A673 (cell line): ENCODE data around the gene EGFR. TPM values are rescaled to one million over a fixed set of nuclear protein-coding genes. Genes with fewer than 3 reads are reported as not detected.

Source experiments
- BruUV-seq: library from RNA; stranded (reverse); fragments of 400-500 nt; replicated peaks from 2 replicates; lab custom pipeline; 2021; lab: Mats Ljungman, UMichigan
- CTCF ChIA-PET: fragments of 300-600 bp; sonication (Branson Sonifier 250); formaldehyde crosslinking; loops from one replicate; lab custom pipeline; 2022; ENCODE audit warnings: antibody characterized with exemption; lab: Charles Lee
- POLR2A ChIA-PET: fragments of 300-600 bp; sonication (Branson Sonifier 250); formaldehyde crosslinking; loops from one replicate; lab custom pipeline; 2022; ENCODE audit warnings: antibody characterized with exemption; ENCODE audit not compliant: low non-redundant PET; lab: Charles Lee
- DNase-seq: peaks from one replicate; pipeline ENCODE4 v3.0.0-alpha.2; 2015; ENCODE audit warnings: low spot score
- H3K27ac ChIP-seq: fragments of 200-600 bp; sonication (generic); 2 replicates; pipeline ENCODE4 v1.5.1; 2016; ENCODE audit warnings: mixed run types, low read depth, mild to moderate bottlenecking, mixed read lengths, antibody characterized with exemption, low read length; ENCODE audit not compliant: poor library complexity, severe bottlenecking
- H3K27me3 ChIP-seq: fragments of 200-600 bp; sonication (generic); replicated peaks from 2 replicates; pipeline ENCODE4 v1.6.1; 2017; ENCODE audit warnings: mixed run types, low read depth, mild to moderate bottlenecking, mixed read lengths, antibody characterized with exemption, low read length; ENCODE audit not compliant: insufficient read depth, poor library complexity
- H3K36me3 ChIP-seq: fragments of 200-600 bp; sonication (generic); 2 replicates; pipeline ENCODE4 v1.6.1; 2016; ENCODE audit warnings: mixed run types, mild to moderate bottlenecking, mixed read lengths, antibody characterized with exemption, low read length; ENCODE audit not compliant: insufficient read depth, poor library complexity, severe bottlenecking
- H3K4me1 ChIP-seq: fragments of 200-600 bp; sonication (generic); 2 replicates; pipeline ENCODE4 v1.6.1; 2017; ENCODE audit warnings: mixed run types, mild to moderate bottlenecking, mixed read lengths, antibody characterized with exemption, low read length; ENCODE audit not compliant: insufficient read depth, poor library complexity, severe bottlenecking
- H3K4me3 ChIP-seq: fragments of 200-600 bp; sonication (generic); 2 replicates; pipeline ENCODE4 v1.5.1; 2016; ENCODE audit warnings: low read depth, mixed run types, mild to moderate bottlenecking, mixed read lengths, low read length; ENCODE audit not compliant: poor library complexity, severe bottlenecking
- H3K9me3 ChIP-seq: fragments of 200-600 bp; sonication (generic); 2 replicates; pipeline ENCODE4 v1.6.1; 2016; ENCODE audit warnings: mixed run types, low read depth, mild to moderate bottlenecking, mixed read lengths, antibody characterized with exemption, low read length; ENCODE audit not compliant: poor library complexity, severe bottlenecking
- CTCF ChIP-seq: fragments of 300-800, 200-600 bp; sonication (generic); conservative IDR thresholded peaks from 2 replicates; pipeline ENCODE4 v1.5.1; 2017; ENCODE audit warnings: low read depth, mild to moderate bottlenecking, antibody characterized with exemption, low read length, moderate library complexity, mixed read lengths
- EZH2 ChIP-seq: fragments of 200-600 bp; sonication (generic); IDR thresholded peaks from 2 replicates; pipeline ENCODE4 v1.6.1; 2017; ENCODE audit warnings: borderline replicate concordance, low read depth, mild to moderate bottlenecking, mixed read lengths, antibody characterized with exemption, low read length; ENCODE audit not compliant: poor library complexity, severe bottlenecking
- intact Hi-C: fragments of 100-400 bp; cut with micrococcal nuclease; formaldehyde crosslinking; loops from one replicate; pipeline ENCODE4 v1.10.0; 2022; ENCODE audit not compliant: unreplicated experiment
- total RNA-seq: library from RNA; stranded (reverse); gene quantifications from 2 replicates; pipeline ENCODE4 v1.2.3, GENCODE V29; 2021

EGFR gene
- total RNA-seq, 1 experiment from 2014 or later, result 0.84 TPM

- Histone ChIP-seq H3K27me3 (no peaks in the 10 kb centered on the region), H3K36me3 (no peaks in the 10 kb centered on the region), H3K4me1 (no peaks in the 10 kb centered on the region), H3K4me3 (no peak overlapping the region), H3K9me3 (no peaks in the 10 kb centered on the region), H3K27ac (no peak overlapping the region)
- CTCF ChIA-PET, result no interaction called here
- intact Hi-C loops, result no loop called here
- no peak for TF ChIP-seq CTCF
- TF ChIP-seq EZH2, result no peak
- POLR2A ChIA-PET, result no interaction called here
- no TSS peak for BruUV-seq
- DNase-seq, result no peak
Measured at GRCh38 chr7:55212176-55212575, 193.4 kb downstream of the EGFR start.

- BruUV-seq, result no TSS peak
- Histone ChIP-seq H3K27ac (no peak overlapping the region), H3K9me3 (no peaks in the 10 kb centered on the region), H3K4me1 (no peaks in the 10 kb centered on the region), H3K36me3 (no peaks in the 10 kb centered on the region), H3K27me3 (no peaks in the 10 kb centered on the region), H3K4me3 (no peak overlapping the region)
- DNase-seq, result no peak
- POLR2A ChIA-PET, result no interaction called here
- CTCF ChIA-PET, result no interaction called here
- intact Hi-C loops, result no loop called here
- TF ChIP-seq CTCF, result no peak
- TF ChIP-seq EZH2, result no peak
Measured at GRCh38 chr7:55212838-55213237, 194.0 kb downstream of the EGFR start.

- CTCF ChIA-PET, result no interaction called here
- POLR2A ChIA-PET, result no interaction called here
- intact Hi-C loops, result no loop called here
- BruUV-seq, result no TSS peak
- no peak for DNase-seq
- TF ChIP-seq EZH2 (no peak), CTCF (no peak)
- Histone ChIP-seq H3K4me1 (no peaks in the 10 kb centered on the region), H3K36me3 (no peaks in the 10 kb centered on the region), H3K27me3 (no peaks in the 10 kb centered on the region), H3K27ac (no peak overlapping the region), H3K9me3 (no peaks in the 10 kb centered on the region), H3K4me3 (no peak overlapping the region)
Measured at GRCh38 chr7:55214707-55215106, 195.9 kb downstream of the EGFR start.
